Measurements from ENCODE around the gene EPN3. TPM values are rescaled to one million over a fixed set of nuclear protein-coding genes. Genes with fewer than 3 reads are reported as not detected.

Gene EPN3
- polyA plus RNA-seq, 1 donor from 2014 or later = not detected

DNA sequence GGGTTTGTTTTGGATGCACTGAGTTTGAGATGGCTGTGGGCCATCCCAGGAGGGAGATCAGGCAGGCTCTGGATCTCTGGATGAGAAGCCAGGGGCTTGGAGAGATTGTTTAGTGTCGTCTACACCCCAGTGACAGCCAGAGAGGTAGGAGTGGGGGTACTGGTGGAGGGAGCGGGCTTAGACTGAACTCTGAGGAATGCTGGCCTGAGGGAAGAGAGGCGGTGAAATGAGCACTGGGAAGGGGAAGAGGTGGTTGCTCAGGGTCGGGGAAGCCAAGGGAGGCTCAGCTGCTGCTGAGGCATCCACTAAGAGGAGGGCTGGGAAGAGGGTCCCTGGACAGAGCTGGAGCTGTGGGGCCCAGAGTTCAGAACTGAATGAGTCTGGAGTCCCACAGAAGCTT, 51.6 kb downstream of the EPN3 start:
- Histone ChIP-seq H3K27ac (ENCODE audit: low read length) (no peak overlapping the region), H3K4me2 (ENCODE audit: low read length) (no peak overlapping the region), H4K20me1 (ENCODE audit: insufficient read depth) (no peaks in the 10 kb centered on the region), H3K36me3 (ENCODE audit: insufficient read depth, low read length) (no peaks in the 10 kb centered on the region), H3K79me2 (replicated peaks; ENCODE audit: insufficient read depth, low read length) (no peaks in the 10 kb centered on the region), H2AFZ (ENCODE audit: low read depth, low read length) (no peak overlapping the region), H3K9me3 (ENCODE audit: low read length) (no peaks in the 10 kb centered on the region), H3K9ac (ENCODE audit: low read length) (no peak overlapping the region), H3F3A (ENCODE audit: insufficient read depth, low read length, poor library complexity, severe bottlenecking) (no peaks in the 10 kb centered on the region), H3K9me2 (ENCODE audit: insufficient read depth, low read length) (no peaks in the 10 kb centered on the region), H3K4me3 (ENCODE audit: low read length) (no peak overlapping the region), H3K27me3 (ENCODE audit: insufficient read depth, low read depth, low read length) (no peaks in the 10 kb centered on the region)
- TF ChIP-seq RAD21 (conservative IDR thresholded peaks at IDR 0.05) = no peak

DNA sequence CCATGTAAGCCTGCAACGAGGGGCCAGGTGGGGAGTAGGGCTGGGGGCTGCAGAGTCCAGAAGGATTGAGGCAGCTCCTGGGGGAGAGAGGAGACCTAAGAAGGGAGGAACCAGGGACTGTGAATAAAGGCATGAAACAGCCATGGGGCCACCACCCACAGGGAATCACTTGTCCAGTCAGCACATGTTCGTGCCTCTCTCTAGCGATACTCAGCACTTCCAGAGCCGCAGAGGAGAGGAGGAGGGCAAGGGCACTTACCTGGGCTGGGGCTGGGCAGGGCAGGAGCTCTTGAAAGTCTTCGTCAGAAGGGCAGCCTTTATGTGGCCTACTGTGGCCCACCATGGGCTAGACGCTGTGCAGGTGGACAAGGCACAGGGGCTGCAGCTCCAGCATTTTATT, 52.2 kb downstream of the EPN3 start:
- H2AFZ ChIP-seq (ENCODE audit: low read depth, low read length) = no peak overlapping the region

GRCh38 chr17:50585346-50585745, 52.8 kb downstream of the EPN3 start:
- H3K27ac ChIP-seq (ENCODE audit: low read length) = no peak overlapping the region
- H3F3A ChIP-seq (ENCODE audit: insufficient read depth, low read length, poor library complexity, severe bottlenecking) = no peaks in the 10 kb centered on the region
- H3K27me3 ChIP-seq (ENCODE audit: insufficient read depth, low read depth, low read length) = no peaks in the 10 kb centered on the region
- no peaks in the 10 kb centered on the region for H3K9me3 ChIP-seq (ENCODE audit: low read length)
- H4K20me1 ChIP-seq (ENCODE audit: insufficient read depth) = no peaks in the 10 kb centered on the region
- H3K36me3 ChIP-seq (ENCODE audit: insufficient read depth, low read length) = no peaks in the 10 kb centered on the region
- no peaks in the 10 kb centered on the region for H3K9me2 ChIP-seq (ENCODE audit: insufficient read depth, low read length)
- H3K9ac ChIP-seq (ENCODE audit: low read length) = no peak overlapping the region
- H3K79me2 ChIP-seq (replicated peaks; ENCODE audit: insufficient read depth, low read length) = no peaks in the 10 kb centered on the region
- H3K4me2 ChIP-seq (ENCODE audit: low read length) = no peak overlapping the region
- no peak overlapping the region for H3K4me3 ChIP-seq (ENCODE audit: low read length)
- H2AFZ ChIP-seq (ENCODE audit: low read depth, low read length) = no peak overlapping the region
- no peak for TF ChIP-seq TAF1 (IDR thresholded peaks at IDR 0.05; ENCODE audit: low read depth)
- TF ChIP-seq SMC3 (conservative IDR thresholded peaks at IDR 0.05; ENCODE audit: poor library complexity) = no peak
- TF ChIP-seq MXI1 (conservative IDR thresholded peaks at IDR 0.05; ENCODE audit: poor library complexity, severe bottlenecking) = no peak
- TF ChIP-seq EZH2 (IDR thresholded peaks at IDR 0.05; ENCODE audit: borderline replicate concordance, insufficient read depth, low read length, poor library complexity, severe bottlenecking) = no peak
- no peak for TF ChIP-seq POLR2AphosphoS5 (IDR thresholded peaks at IDR 0.05)
- no peak for TF ChIP-seq EP300 (conservative IDR thresholded peaks at IDR 0.05; ENCODE audit: poor library complexity, severe bottlenecking)
- TF ChIP-seq, protein P1, sequence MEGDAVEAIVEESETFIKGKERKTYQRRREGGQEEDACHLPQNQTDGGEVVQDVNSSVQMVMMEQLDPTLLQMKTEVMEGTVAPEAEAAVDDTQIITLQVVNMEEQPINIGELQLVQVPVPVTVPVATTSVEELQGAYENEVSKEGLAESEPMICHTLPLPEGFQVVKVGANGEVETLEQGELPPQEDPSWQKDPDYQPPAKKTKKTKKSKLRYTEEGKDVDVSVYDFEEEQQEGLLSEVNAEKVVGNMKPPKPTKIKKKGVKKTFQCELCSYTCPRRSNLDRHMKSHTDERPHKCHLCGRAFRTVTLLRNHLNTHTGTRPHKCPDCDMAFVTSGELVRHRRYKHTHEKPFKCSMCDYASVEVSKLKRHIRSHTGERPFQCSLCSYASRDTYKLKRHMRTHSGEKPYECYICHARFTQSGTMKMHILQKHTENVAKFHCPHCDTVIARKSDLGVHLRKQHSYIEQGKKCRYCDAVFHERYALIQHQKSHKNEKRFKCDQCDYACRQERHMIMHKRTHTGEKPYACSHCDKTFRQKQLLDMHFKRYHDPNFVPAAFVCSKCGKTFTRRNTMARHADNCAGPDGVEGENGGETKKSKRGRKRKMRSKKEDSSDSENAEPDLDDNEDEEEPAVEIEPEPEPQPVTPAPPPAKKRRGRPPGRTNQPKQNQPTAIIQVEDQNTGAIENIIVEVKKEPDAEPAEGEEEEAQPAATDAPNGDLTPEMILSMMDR (IDR thresholded peaks at IDR 0.05; ENCODE audit: poor library complexity, severe bottlenecking) = no peak

More for the DNA sequence above, 52.2 kb downstream of the EPN3 start:
- H3K27ac ChIP-seq (ENCODE audit: low read length) = no peak overlapping the region
- no peaks in the 10 kb centered on the region for H3K79me2 ChIP-seq (replicated peaks; ENCODE audit: insufficient read depth, low read length)
- H3K36me3 ChIP-seq (ENCODE audit: insufficient read depth, low read length) = no peaks in the 10 kb centered on the region
- no peak overlapping the region for H3K4me3 ChIP-seq (ENCODE audit: low read length)
- no peak overlapping the region for H3K9ac ChIP-seq (ENCODE audit: low read length)
- no peaks in the 10 kb centered on the region for H3K9me3 ChIP-seq (ENCODE audit: low read length)
- H3F3A ChIP-seq (ENCODE audit: insufficient read depth, low read length, poor library complexity, severe bottlenecking) = no peaks in the 10 kb centered on the region
- H4K20me1 ChIP-seq (ENCODE audit: insufficient read depth) = no peaks in the 10 kb centered on the region
- H3K9me2 ChIP-seq (ENCODE audit: insufficient read depth, low read length) = no peaks in the 10 kb centered on the region
- no peaks in the 10 kb centered on the region for H3K27me3 ChIP-seq (ENCODE audit: insufficient read depth, low read depth, low read length)
- TF ChIP-seq, protein P2, sequence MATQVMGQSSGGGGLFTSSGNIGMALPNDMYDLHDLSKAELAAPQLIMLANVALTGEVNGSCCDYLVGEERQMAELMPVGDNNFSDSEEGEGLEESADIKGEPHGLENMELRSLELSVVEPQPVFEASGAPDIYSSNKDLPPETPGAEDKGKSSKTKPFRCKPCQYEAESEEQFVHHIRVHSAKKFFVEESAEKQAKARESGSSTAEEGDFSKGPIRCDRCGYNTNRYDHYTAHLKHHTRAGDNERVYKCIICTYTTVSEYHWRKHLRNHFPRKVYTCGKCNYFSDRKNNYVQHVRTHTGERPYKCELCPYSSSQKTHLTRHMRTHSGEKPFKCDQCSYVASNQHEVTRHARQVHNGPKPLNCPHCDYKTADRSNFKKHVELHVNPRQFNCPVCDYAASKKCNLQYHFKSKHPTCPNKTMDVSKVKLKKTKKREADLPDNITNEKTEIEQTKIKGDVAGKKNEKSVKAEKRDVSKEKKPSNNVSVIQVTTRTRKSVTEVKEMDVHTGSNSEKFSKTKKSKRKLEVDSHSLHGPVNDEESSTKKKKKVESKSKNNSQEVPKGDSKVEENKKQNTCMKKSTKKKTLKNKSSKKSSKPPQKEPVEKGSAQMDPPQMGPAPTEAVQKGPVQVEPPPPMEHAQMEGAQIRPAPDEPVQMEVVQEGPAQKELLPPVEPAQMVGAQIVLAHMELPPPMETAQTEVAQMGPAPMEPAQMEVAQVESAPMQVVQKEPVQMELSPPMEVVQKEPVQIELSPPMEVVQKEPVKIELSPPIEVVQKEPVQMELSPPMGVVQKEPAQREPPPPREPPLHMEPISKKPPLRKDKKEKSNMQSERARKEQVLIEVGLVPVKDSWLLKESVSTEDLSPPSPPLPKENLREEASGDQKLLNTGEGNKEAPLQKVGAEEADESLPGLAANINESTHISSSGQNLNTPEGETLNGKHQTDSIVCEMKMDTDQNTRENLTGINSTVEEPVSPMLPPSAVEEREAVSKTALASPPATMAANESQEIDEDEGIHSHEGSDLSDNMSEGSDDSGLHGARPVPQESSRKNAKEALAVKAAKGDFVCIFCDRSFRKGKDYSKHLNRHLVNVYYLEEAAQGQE (IDR thresholded peaks at IDR 0.05; ENCODE audit: borderline replicate concordance) = no peak
- no peak for TF ChIP-seq MXI1 (conservative IDR thresholded peaks at IDR 0.05; ENCODE audit: poor library complexity, severe bottlenecking)
- TF ChIP-seq TAF1 (IDR thresholded peaks at IDR 0.05; ENCODE audit: low read depth) = no peak
- TF ChIP-seq EZH2 (IDR thresholded peaks at IDR 0.05; ENCODE audit: borderline replicate concordance, insufficient read depth, low read length, poor library complexity, severe bottlenecking) = no peak
- TF ChIP-seq POLR2AphosphoS5 (IDR thresholded peaks at IDR 0.05) = no peak
- TF ChIP-seq EP300 (conservative IDR thresholded peaks at IDR 0.05; ENCODE audit: poor library complexity, severe bottlenecking) = no peak
- TF ChIP-seq SMC3 (conservative IDR thresholded peaks at IDR 0.05; ENCODE audit: poor library complexity) = no peak
- no peak for TF ChIP-seq RAD21 (conservative IDR thresholded peaks at IDR 0.05)
- TF ChIP-seq, protein P1 (IDR thresholded peaks at IDR 0.05; ENCODE audit: poor library complexity, severe bottlenecking) = no peak
- H3K4me2 ChIP-seq (ENCODE audit: low read length) = no peak overlapping the region
